Ishikawa (cell line): ENCODE results near the gene SLC39A9.

Experiments
- CEBPB ChIP-seq: IDR thresholded peaks from 2 replicates; pipeline ENCODE4 v1.6.1; 2012
- EP300 ChIP-seq: IDR thresholded peaks from 2 replicates; pipeline ENCODE4 v1.6.1; 2012; ENCODE audit warnings: borderline replicate concordance
- MAX ChIP-seq: IDR thresholded peaks from 2 replicates; pipeline ENCODE4 v1.6.1; 2012
- RAD21 ChIP-seq: IDR thresholded peaks from 2 replicates; pipeline ENCODE4 v1.6.1; 2012; ENCODE audit warnings: low read depth
- USF1 ChIP-seq: IDR thresholded peaks from 2 replicates; pipeline ENCODE4 v1.6.1; 2012
- YY1 ChIP-seq: IDR thresholded peaks from 2 replicates; pipeline ENCODE4 v1.6.1; 2012; ENCODE audit warnings: low read depth

- TF ChIP-seq YY1 (no peak), EP300 (no peak), CEBPB (no peak), USF1 (no peak), RAD21 (no peak), MAX (no peak)
Measured at GRCh38 chr14:69358966-69359365, 39.5 kb upstream of the SLC39A9 start.
